Activated T-helper 17 cell treated with anti-CD3 and anti-CD28 coated beads, Interleukin-2, amount 50 U/mL, for 72 hours (primary cell): Measurements from ENCODE around the gene GABRG3. TPM values are rescaled to one million over a fixed set of nuclear protein-coding genes. Genes with fewer than 3 reads are reported as not detected.

Experiments used
- ATAC-seq: fragments of 150-1000 bp; cut with Tn5 transposase; replicated peaks from 2 replicates; pipeline ENCODE4 v1.10.0; 2021; ENCODE audit warnings: mild to moderate bottlenecking, moderate library complexity
- H3K27ac Mint-ChIP-seq: one replicate; pipeline ENCODE4 v1.8.0; 2022; ENCODE audit warnings: mixed read lengths
- H3K27me3 Mint-ChIP-seq: one replicate; pipeline ENCODE4 v1.8.0; 2022; ENCODE audit warnings: mixed read lengths
- H3K36me3 Mint-ChIP-seq: one replicate; pipeline ENCODE4 v1.8.0; 2022; ENCODE audit warnings: low read depth, mild to moderate bottlenecking, mixed read lengths
- H3K4me1 Mint-ChIP-seq: one replicate; pipeline ENCODE4 v1.8.0; 2022; ENCODE audit warnings: mixed read lengths
- H3K4me3 Mint-ChIP-seq: one replicate; pipeline ENCODE4 v1.8.0; 2022; ENCODE audit warnings: mild to moderate bottlenecking, mixed read lengths
- H3K9me3 Mint-ChIP-seq: one replicate; pipeline ENCODE4 v1.8.0; 2022; ENCODE audit warnings: mixed read lengths
- total RNA-seq, 2 donors: library from RNA; stranded (reverse); gene quantifications; one replicate each; pipeline ENCODE4 v1.2.3, GENCODE V29; 2022

Gene GABRG3
- total RNA-seq, 2 donors from 2014 or later = not detected

DNA sequence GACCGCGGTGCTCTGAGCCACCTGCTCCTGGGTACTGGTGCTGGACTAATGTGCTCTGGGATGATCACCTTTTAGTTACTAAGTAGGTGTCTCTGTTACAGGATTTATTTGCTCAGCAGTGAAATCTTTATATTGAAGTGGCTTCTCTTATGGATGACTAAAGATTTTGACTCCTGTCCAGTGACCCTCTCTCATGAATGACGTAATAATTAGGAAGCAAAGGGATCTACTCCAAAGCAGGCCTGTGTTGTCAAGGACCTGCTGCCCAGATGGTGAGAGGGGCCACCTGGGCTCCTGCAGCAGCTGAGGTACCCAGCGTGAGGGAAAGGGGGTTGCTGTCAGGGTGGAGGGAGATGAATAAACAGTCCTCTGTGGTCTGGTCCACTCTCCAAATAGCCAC lies 263.6 kb downstream of the GABRG3 start:
- Mint-ChIP-seq H3K27me3 (no peaks in the 10 kb centered on the region), H3K4me1 (no peaks in the 10 kb centered on the region), H3K4me3 (no peak overlapping the region), H3K9me3 (peaks cover 22% of the 10 kb centered on the region), H3K36me3 (no peaks in the 10 kb centered on the region), H3K27ac (no peak overlapping the region)
- ATAC-seq = no peak

DNA sequence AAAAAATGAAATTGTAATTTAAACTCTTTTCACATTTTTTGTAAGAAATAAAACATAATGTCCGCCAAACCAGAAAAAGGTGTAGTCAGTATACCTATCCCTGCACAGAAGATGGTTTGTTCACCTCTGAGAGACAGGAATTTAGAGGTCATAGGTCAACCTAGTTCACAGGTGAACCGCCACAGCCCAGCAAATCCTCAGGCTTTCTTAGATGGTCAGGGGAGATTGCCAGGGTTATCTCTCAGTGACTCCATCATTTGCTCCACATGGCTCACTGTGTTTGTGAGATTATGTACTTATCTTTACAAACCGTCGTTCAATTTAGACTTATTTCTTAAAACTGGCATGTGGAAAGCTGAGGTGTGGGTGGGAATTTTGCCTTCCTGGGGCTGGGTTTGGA lies 264.2 kb downstream of the GABRG3 start:
- ATAC-seq = no peak
- H3K4me1 Mint-ChIP-seq = no peaks in the 10 kb centered on the region
- no peak overlapping the region for H3K27ac Mint-ChIP-seq
- H3K9me3 Mint-ChIP-seq = peaks cover 22% of the 10 kb centered on the region
- no peaks in the 10 kb centered on the region for H3K36me3 Mint-ChIP-seq
- H3K27me3 Mint-ChIP-seq = no peaks in the 10 kb centered on the region
- H3K4me3 Mint-ChIP-seq = no peak overlapping the region

DNA sequence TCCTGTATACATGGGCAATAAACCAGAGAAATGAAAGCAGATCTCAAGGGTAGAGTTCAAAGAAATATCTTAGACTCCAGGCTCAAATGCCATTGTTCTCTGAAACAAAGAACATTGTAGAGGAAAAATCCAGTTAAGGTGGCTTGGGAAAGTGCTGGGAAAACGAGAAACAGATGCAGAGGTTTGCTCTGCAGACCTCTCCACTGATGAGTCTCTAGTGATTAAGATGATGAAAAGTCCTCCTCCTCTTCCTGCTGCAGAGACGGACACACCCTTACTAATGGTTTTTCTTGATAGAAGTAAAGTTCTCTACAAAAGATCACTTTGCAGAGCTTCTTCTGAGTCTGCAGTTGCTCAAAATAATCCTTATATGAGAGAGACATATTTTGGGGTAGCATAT lies 264.7 kb downstream of the GABRG3 start:
- no peaks in the 10 kb centered on the region for H3K36me3 Mint-ChIP-seq
- no peaks in the 10 kb centered on the region for H3K4me1 Mint-ChIP-seq
- no peak overlapping the region for H3K27ac Mint-ChIP-seq
- H3K9me3 Mint-ChIP-seq = peaks cover 22% of the 10 kb centered on the region
- H3K4me3 Mint-ChIP-seq = no peak overlapping the region
- no peak for ATAC-seq
- no peaks in the 10 kb centered on the region for H3K27me3 Mint-ChIP-seq

DNA sequence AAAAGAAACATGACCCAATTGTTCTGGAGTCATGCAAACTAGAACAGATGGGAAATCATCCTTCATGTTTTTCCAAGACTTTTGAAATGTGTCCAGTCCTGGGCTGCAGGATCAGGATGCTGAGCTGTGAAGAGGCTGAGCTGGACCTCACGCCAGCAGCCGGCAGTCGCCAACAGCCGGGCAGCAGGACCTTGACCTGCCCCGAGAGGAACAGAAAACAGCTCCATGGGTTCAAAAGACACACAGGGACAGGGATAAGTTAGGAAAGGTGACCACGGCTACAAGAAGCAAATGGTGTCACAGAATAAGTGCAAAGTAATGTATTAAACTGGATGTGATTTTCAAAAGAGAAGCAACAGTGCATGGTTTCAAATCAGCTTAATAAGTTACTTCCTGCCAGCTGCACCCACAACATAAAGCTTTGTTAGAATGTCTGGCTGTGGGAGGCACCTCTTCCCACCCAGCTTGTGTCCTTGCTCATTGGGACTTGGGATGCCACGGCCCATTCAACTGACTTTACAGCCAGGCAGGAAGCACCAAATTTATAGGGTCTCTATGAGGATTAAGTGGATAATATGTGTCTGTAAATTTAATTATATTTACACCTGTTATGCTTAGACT lies 266.4 kb downstream of the GABRG3 start:
- H3K27ac Mint-ChIP-seq = no peak overlapping the region
- no peak overlapping the region for H3K4me3 Mint-ChIP-seq
- H3K27me3 Mint-ChIP-seq = no peaks in the 10 kb centered on the region
- H3K9me3 Mint-ChIP-seq = peaks cover 21% of the 10 kb centered on the region
- ATAC-seq = no peak
- H3K36me3 Mint-ChIP-seq = no peaks in the 10 kb centered on the region
- H3K4me1 Mint-ChIP-seq = no peaks in the 10 kb centered on the region

DNA sequence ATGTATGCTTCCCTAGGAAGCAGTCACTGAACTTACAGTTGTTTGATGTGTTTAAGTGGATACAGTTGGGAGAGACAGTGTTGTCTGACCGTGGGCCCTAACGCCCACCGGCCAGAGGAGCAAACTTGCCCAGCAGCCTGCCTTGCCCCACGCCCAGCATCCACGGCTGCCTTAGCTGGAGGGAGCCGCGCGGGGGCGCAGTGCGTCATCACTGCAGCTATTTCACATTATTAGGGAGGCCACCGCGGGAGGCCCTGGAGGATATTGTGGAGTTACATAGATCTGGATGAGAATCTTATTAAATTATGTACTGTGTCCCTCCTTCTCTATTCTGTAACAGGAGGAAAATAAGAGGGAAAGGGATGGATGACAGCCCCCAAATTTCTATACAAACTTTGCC lies 267.2 kb downstream of the GABRG3 start:
- Mint-ChIP-seq H3K27me3 (no peaks in the 10 kb centered on the region), H3K27ac (no peak overlapping the region), H3K9me3 (peaks cover 21% of the 10 kb centered on the region), H3K36me3 (no peaks in the 10 kb centered on the region), H3K4me3 (no peak overlapping the region), H3K4me1 (no peaks in the 10 kb centered on the region)
- ATAC-seq = no peak

DNA sequence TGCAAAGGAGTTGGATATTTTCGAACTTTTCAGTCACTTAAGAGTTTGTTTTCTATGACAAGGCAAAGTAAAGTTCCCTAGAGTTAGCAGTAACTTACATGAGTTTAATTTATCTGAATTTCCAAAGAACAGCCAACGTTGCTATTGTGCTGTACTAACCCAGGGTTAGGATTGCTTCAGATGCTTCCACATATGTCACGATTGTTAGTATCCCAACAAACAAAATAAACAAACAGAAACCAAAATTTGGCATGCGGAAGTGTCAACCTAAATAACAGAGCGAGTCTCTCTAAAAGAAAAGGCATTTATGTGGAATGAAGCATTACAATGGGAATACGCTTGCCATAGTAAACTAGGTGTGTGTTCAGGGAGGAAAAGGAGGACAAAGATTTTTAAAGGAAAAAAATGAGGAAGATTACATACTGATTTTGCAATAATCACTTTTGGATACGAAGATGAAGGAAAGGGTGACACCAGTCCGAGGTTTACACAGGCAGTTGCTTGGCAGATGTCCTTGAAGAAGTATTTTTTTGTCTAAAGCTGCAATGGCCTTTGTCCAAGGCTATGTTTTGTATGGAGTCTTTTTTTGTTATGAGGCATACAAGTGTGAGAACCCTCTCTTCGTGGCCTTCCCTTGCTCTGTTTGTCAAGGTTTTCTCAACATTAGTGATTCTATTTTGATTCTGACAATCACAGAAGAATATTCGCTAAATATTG lies 267.9 kb downstream of the GABRG3 start:
- no peak for ATAC-seq
- Mint-ChIP-seq H3K4me1 (no peaks in the 10 kb centered on the region), H3K9me3 (peaks cover 21% of the 10 kb centered on the region), H3K4me3 (no peak overlapping the region), H3K27me3 (no peaks in the 10 kb centered on the region), H3K27ac (no peak overlapping the region), H3K36me3 (no peaks in the 10 kb centered on the region)

DNA sequence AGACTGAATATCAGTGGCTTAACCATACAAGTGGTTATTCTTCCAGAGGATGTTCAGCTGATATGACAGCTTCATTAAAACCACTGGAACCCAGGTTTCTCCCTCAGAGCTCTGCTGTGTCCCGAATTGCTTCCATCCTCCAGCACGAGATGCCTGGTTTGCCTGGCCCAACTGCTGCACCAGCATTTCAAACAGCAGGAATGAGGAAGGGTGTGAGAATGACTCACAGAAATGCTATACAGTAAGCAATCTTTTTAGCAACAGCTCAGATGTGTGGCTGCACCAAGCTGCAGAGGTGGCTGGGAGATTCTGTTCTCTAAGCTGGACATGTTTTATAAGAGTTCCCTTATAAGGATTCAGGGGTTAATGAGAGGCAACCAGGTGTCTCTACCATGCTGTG lies 271.0 kb downstream of the GABRG3 start:
- Mint-ChIP-seq H3K36me3 (no peaks in the 10 kb centered on the region), H3K27me3 (no peaks in the 10 kb centered on the region)

DNA sequence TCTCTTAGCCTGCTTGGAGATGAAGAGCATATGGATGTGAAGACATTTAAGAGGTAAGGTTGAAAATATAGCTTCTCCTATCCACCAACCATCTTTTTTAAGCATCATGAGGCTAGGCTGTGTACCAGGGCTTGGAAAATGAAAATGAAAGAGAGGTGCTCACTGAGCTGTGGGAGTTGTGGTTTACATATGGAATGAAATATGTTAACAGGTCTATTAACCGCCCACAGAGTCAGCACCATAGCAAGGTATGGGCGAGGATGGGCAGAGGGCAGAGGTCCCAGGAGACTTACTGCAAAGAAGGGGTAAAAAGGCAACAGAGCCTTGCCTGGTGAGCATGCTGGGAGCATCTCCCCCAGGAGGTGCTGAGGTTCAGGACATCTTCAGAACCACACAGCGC lies 273.1 kb downstream of the GABRG3 start:
- ATAC-seq = no peak
- Mint-ChIP-seq H3K36me3 (no peaks in the 10 kb centered on the region), H3K4me3 (no peak overlapping the region), H3K27me3 (no peaks in the 10 kb centered on the region), H3K4me1 (no peaks in the 10 kb centered on the region), H3K27ac (no peak overlapping the region), H3K9me3 (peaks cover 4% of the 10 kb centered on the region)

More for the DNA sequence above, 271.0 kb downstream of the GABRG3 start:
- Mint-ChIP-seq H3K4me3 (no peak overlapping the region), H3K9me3 (peaks cover 15% of the 10 kb centered on the region), H3K4me1 (no peaks in the 10 kb centered on the region), H3K27ac (no peak overlapping the region)
- no peak for ATAC-seq

DNA sequence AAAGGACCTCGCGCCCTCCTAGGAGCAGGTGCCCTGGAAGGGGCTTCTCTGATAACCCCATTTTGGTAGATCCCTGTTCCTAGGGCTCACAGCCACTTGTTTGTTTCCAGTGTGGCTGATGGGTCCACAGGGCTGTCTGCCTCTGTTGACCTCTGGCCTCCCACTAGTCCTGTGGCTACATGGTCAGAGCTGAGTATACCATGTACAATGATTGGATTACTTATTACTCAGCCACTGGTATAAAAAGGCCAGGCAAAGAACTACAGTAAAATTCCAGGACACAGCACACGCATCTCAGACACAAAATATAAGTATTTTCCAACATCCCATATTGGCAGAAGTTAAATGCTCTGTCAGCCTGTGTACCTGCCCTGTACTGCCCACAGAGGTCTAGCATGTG lies 277.3 kb downstream of the GABRG3 start:
- Mint-ChIP-seq H3K4me3 (no peak overlapping the region), H3K4me1 (no peaks in the 10 kb centered on the region), H3K27me3 (no peaks in the 10 kb centered on the region), H3K36me3 (no peaks in the 10 kb centered on the region), H3K9me3 (no peaks in the 10 kb centered on the region), H3K27ac (no peak overlapping the region)
- no peak for ATAC-seq

DNA sequence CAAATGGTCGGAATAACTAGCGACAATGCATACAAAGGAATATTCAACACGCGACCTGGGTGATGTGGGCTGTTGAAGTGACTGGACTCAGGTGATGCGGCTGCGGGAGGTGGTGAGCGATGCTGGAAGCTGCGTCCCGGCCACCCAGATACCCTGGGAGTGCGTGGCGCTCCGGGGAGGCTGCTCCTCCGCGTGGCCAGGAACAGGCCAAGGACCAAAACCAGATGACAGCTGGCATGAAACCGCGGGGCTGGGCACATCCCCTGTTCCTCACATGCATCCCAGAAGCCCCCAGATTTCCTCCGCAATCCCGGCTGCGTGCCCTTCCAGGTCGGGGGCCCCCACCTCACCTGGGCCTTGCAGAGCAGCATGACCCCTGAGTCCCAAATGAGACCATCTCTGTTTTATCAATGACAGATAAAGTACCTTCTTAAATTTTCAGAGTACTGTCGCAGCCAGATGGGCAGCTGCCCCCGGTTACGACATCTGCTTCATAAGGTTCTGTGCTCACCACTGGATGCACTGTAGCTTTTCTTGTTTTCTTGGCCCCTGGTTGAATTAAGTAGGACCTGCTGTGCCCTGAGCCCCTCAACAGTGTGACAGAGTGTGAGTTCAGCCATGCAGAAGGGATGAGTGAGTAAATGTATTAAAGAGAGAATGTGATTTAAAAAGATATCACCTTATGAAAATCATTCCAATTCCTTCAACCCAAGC lies 278.2 kb downstream of the GABRG3 start:
- peaks cover 1% of the 10 kb centered on the region for H3K9me3 Mint-ChIP-seq
- H3K4me1 Mint-ChIP-seq = no peaks in the 10 kb centered on the region
- H3K27ac Mint-ChIP-seq = no peak overlapping the region
- no peak overlapping the region for H3K4me3 Mint-ChIP-seq
- no peaks in the 10 kb centered on the region for H3K27me3 Mint-ChIP-seq
- ATAC-seq = no peak
- no peaks in the 10 kb centered on the region for H3K36me3 Mint-ChIP-seq

DNA sequence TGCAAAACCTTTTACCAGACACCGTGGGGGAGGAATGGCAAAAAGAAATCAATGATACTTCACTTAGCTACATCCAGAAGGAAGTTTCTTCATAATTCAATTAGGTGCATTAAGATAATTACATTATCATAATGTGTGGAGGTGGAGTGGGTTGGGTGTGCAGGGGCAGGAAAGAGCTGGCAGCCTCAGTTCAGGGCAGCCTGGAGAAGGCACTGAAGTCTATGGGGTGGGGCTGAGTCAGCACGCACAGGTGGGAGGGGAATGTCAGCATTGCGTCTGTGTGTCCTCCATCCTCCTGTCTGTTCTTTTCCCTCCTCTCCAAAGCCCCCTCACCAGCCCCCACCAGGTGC lies 278.8 kb downstream of the GABRG3 start:
- ATAC-seq = no peak
- Mint-ChIP-seq H3K4me1 (no peaks in the 10 kb centered on the region), H3K4me3 (no peak overlapping the region), H3K9me3 (peaks cover 4% of the 10 kb centered on the region), H3K36me3 (no peaks in the 10 kb centered on the region), H3K27me3 (no peaks in the 10 kb centered on the region), H3K27ac (no peak overlapping the region)

DNA sequence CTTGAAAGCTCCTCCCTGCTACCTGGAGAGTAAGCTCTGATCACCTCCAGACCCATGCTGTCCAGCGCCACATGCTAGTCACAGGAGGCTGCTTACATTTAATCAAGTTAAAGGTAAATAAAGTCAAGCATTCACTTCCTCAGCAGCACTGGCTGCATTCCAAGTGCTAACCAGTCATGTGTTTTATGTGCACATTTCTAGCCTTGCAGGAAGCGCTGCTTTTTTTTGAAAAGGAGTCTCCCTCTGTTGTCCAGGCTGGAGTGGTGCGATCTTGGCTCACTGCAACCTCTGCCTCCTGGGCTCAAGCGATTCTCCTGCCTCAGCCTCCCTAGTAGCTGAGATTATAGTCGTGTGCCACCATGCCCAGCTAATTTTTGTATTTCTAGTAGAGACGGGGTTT lies 279.2 kb downstream of the GABRG3 start:
- Mint-ChIP-seq H3K27ac (no peak overlapping the region), H3K4me3 (no peak overlapping the region), H3K9me3 (peaks cover 4% of the 10 kb centered on the region), H3K36me3 (no peaks in the 10 kb centered on the region), H3K4me1 (no peaks in the 10 kb centered on the region), H3K27me3 (no peaks in the 10 kb centered on the region)
- no peak for ATAC-seq

DNA sequence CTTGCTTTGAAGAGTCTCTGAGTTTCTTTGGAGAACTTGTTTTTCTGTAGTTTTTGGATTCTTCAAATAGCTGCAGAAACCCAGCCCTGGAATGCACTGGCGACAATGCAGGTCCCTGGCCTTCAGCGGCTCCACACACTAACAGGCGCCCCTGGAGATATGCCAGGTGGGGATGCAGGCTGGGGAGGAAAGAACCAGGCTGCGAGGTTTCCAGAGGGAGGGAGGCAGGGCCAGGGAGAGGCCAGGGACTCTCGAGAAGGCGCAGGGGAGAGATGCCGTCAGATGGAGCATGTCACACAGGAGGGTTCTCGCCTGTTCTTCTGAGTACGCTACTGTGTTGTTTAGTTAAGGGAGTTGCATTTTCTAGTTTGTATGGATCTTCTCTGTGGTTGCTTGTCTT lies 283.1 kb downstream of the GABRG3 start:
- Mint-ChIP-seq H3K4me1 (no peaks in the 10 kb centered on the region), H3K4me3 (no peak overlapping the region), H3K9me3 (peaks cover 18% of the 10 kb centered on the region), H3K27me3 (no peaks in the 10 kb centered on the region), H3K27ac (no peak overlapping the region), H3K36me3 (no peaks in the 10 kb centered on the region)
- ATAC-seq = no peak

DNA sequence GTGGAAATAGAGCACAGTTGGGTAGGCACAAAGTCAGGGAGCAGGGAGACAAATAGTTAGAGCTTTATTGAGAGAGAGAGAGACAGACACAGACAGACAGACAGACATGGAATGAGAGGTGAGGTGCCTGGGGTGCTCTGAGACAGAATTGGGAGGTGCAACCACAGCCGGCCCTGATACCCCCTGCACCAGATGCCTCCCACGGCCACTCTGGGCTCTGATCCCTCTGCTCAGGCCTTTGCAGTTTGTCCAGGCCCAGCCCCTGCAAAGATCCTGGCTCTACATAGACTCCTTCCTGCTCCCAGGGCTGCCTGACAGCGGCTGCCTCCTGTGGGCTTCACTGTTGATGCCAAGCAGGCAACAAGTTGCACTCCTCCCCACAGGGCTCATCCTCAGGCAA lies 283.8 kb downstream of the GABRG3 start:
- Mint-ChIP-seq H3K4me1 (no peaks in the 10 kb centered on the region), H3K4me3 (no peak overlapping the region), H3K36me3 (no peaks in the 10 kb centered on the region), H3K27ac (no peak overlapping the region), H3K9me3 (peaks cover 25% of the 10 kb centered on the region), H3K27me3 (no peaks in the 10 kb centered on the region)
- no peak for ATAC-seq

DNA sequence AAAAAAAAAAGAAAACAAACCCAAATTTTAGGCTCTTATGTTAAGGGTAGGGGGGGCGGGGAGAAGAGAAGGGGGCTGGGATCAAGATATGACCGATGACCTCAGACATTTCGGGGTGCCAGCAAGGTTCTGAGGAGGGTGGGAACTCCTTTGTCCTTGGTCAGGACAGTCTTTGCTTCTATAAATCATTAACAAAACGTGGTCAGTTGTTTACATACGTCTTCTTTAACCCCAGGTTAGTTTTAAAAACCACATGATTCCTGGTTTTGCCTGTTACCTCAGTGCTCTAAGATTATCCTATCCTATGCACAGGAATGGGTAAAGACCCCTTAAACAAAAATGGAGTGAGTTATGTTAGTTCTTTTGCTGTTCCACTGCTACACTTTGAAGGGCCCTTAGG lies 285.5 kb downstream of the GABRG3 start:
- no peaks in the 10 kb centered on the region for H3K36me3 Mint-ChIP-seq
- no peaks in the 10 kb centered on the region for H3K4me1 Mint-ChIP-seq
- H3K27ac Mint-ChIP-seq = no peak overlapping the region
- peaks cover 25% of the 10 kb centered on the region for H3K9me3 Mint-ChIP-seq
- ATAC-seq = no peak
- no peaks in the 10 kb centered on the region for H3K27me3 Mint-ChIP-seq
- no peak overlapping the region for H3K4me3 Mint-ChIP-seq
